Trophoblast cell (in vitro differentiated cells and primary cell): ENCODE results near the gene YBX2.

Experiments
- DNase-seq, 2 donors: peaks; one replicate each; pipeline ENCODE4 v3.0.0-alpha.2; 2016
- H2AFZ ChIP-seq: 2 replicates; pipeline ENCODE4 v1.6.1; 2013; ENCODE audit warnings: low read length, moderate library complexity, mild to moderate bottlenecking; ENCODE audit not compliant: insufficient read depth, poor library complexity
- H2AK5ac ChIP-seq: 2 replicates; pipeline ENCODE4 v1.6.1; 2013; ENCODE audit warnings: mild to moderate bottlenecking, low read length
- H2BK120ac ChIP-seq: 2 replicates; pipeline ENCODE4 v1.6.1; 2013; ENCODE audit warnings: low read length, mild to moderate bottlenecking, moderate library complexity; ENCODE audit not compliant: insufficient read depth, poor library complexity
- H2BK12ac ChIP-seq: 2 replicates; pipeline ENCODE4 v1.6.1; 2013; ENCODE audit warnings: mild to moderate bottlenecking, low read length, moderate library complexity
- H2BK5ac ChIP-seq: 2 replicates; pipeline ENCODE4 v1.6.1; 2013; ENCODE audit warnings: low read length, low read depth, moderate library complexity, mild to moderate bottlenecking; ENCODE audit not compliant: poor library complexity
- H3K14ac ChIP-seq: 2 replicates; pipeline ENCODE4 v1.6.1; 2013; ENCODE audit warnings: mild to moderate bottlenecking, low read length
- H3K18ac ChIP-seq: 2 replicates; pipeline ENCODE4 v1.6.1; 2013; ENCODE audit warnings: mild to moderate bottlenecking, low read length
- H3K23ac ChIP-seq: 2 replicates; pipeline ENCODE4 v1.6.1; 2013; ENCODE audit warnings: low read length
- H3K27ac ChIP-seq: 2 replicates; pipeline ENCODE4 v1.5.1; 2013; ENCODE audit warnings: low read depth, mild to moderate bottlenecking, inconsistent platforms, low read length, moderate library complexity
- H3K27me3 ChIP-seq: 2 replicates; pipeline ENCODE4 v1.6.1; 2013; ENCODE audit warnings: inconsistent platforms, mild to moderate bottlenecking, low read length, moderate library complexity; ENCODE audit not compliant: insufficient read depth
- H3K36me3 ChIP-seq, 2 experiments: 1 replicate in 1 of 2; 2 replicates in 1 of 2; pipeline ENCODE4 v1.6.1; 2013; ENCODE audit warnings: low read length in 2 of 2, mild to moderate bottlenecking in 2 of 2, moderate library complexity in 1 of 2; ENCODE audit not compliant: insufficient read depth in 2 of 2, control insufficient read depth in 1 of 2
- H3K4ac ChIP-seq: 2 replicates; pipeline ENCODE4 v1.6.1; 2013; ENCODE audit warnings: low read depth, mild to moderate bottlenecking, low read length, moderate library complexity
- H3K4me1 ChIP-seq, 2 experiments: 1 replicate in 1 of 2; 2 replicates in 1 of 2; pipeline ENCODE4 v1.6.1; 2013; ENCODE audit warnings: low read length in 2 of 2, mild to moderate bottlenecking in 2 of 2, moderate library complexity in 1 of 2; ENCODE audit not compliant: insufficient read depth in 2 of 2, control insufficient read depth in 1 of 2
- H3K4me2 ChIP-seq: 2 replicates; pipeline ENCODE4 v1.6.1; 2013; ENCODE audit warnings: inconsistent platforms, mild to moderate bottlenecking, low read length, moderate library complexity
- H3K4me3 ChIP-seq: 2 replicates; pipeline ENCODE4 v1.5.1; 2013; ENCODE audit warnings: mild to moderate bottlenecking, low read depth, low read length, inconsistent platforms
- H3K79me1 ChIP-seq: one replicate; pipeline ENCODE4 v1.6.1; 2013; ENCODE audit warnings: low read length
- H3K79me2 ChIP-seq: 2 replicates; pipeline ENCODE4 v1.6.1; 2013; ENCODE audit warnings: low read length, mild to moderate bottlenecking; ENCODE audit not compliant: control insufficient read depth, insufficient read depth, poor library complexity
- H3K9ac ChIP-seq: 2 replicates; pipeline ENCODE4 v1.6.1; 2013; ENCODE audit warnings: mild to moderate bottlenecking, low read length
- H3K9me3 ChIP-seq: 2 replicates; pipeline ENCODE4 v1.6.1; 2013; ENCODE audit warnings: low read depth, mild to moderate bottlenecking, control low read depth, inconsistent platforms, low read length; ENCODE audit not compliant: insufficient read depth
- H4K12ac ChIP-seq: 2 replicates; pipeline ENCODE4 v1.6.1; 2013; ENCODE audit warnings: low read depth, mild to moderate bottlenecking, low read length, moderate library complexity
- H4K8ac ChIP-seq: 2 replicates; pipeline ENCODE4 v1.6.1; 2013; ENCODE audit warnings: low read depth, mild to moderate bottlenecking, low read length, moderate library complexity
- H4K91ac ChIP-seq: one replicate; pipeline ENCODE4 v1.6.1; 2013; ENCODE audit warnings: low read depth, mild to moderate bottlenecking, low read length, moderate library complexity
- WGBS: extraction: QIAGEN DNeasy Blood & Tissue Kit; methylation state at CpG from one replicate; pipeline ENCODE4 v1.1.7; 2013; ENCODE audit warnings: missing lambda C conversion rate; ENCODE audit not compliant: insufficient read length, insufficient coverage; ENCODE audit errors: extremely low coverage; 5-methylcytosine and 5-hydroxymethylcytosine counted together

YBX2 gene

GRCh38 chr17:7309628-7310027, 15.2 kb upstream of the YBX2 start:
- Histone ChIP-seq H3K27me3 (no peaks in the 10 kb centered on the region), H4K91ac (no peak overlapping the region), H3K9me3 (no peaks in the 10 kb centered on the region), H3K79me1 (peaks cover 16% of the 10 kb centered on the region), H3K9ac (no peak overlapping the region), H3K4me1 (peaks cover 4 to 6% of the 10 kb centered on the region in 2 experiments), H2BK5ac (no peak overlapping the region), H3K4me2 (no peak overlapping the region), H2AK5ac (no peak overlapping the region), H3K4me3 (no peak overlapping the region), H4K12ac (no peak overlapping the region), H2BK120ac (no peak overlapping the region), H3K79me2 (peaks cover 22% of the 10 kb centered on the region), H3K23ac (no peak overlapping the region), H2BK12ac (no peak overlapping the region), H2AFZ (no peak overlapping the region), H3K14ac (no peak overlapping the region), H3K36me3 (peaks cover 35 to 44% of the 10 kb centered on the region in 2 experiments), H3K27ac (no peak overlapping the region), H3K18ac (no peak overlapping the region), H3K4ac (peak overlapping the region; percentile 82), H4K8ac (no peak overlapping the region)
- no peak for DNase-seq
- no CpG with 5 or more reads among the region's 12 CpGs for WGBS

- Histone ChIP-seq H3K23ac (no peak overlapping the region), H3K14ac (peak overlapping the region; percentile 97), H2AK5ac (peak overlapping the region; percentile 96), H3K27me3 (no peaks in the 10 kb centered on the region), H4K91ac (peak overlapping the region; percentile 94), H3K79me1 (peaks cover 16% of the 10 kb centered on the region), H3K79me2 (peaks cover 22% of the 10 kb centered on the region), H3K4me3 (peak overlapping the region; percentile 99), H3K4me2 (peak overlapping the region; percentile 97), H4K8ac (peak overlapping the region; percentile 96), H3K4me1 (peaks cover 4 to 5% of the 10 kb centered on the region in 2 experiments), H2AFZ (no peak overlapping the region), H3K9me3 (no peaks in the 10 kb centered on the region), H3K18ac (peak overlapping the region; percentile 98), H4K12ac (peak overlapping the region; percentile 69), H2BK12ac (no peak overlapping the region), H3K27ac (peak overlapping the region; percentile 90), H3K9ac (peak overlapping the region; percentile 99), H3K4ac (peak overlapping the region; percentile 80), H2BK5ac (peak overlapping the region; percentile 95), H2BK120ac (peak overlapping the region; percentile 82), H3K36me3 (peaks cover 33 to 41% of the 10 kb centered on the region in 2 experiments)
- no CpG with 5 or more reads among the region's 14 CpGs for WGBS
- peak; percentile 72 to 82 for DNase-seq
These were observed 14.4 kb upstream of the YBX2 start for GRCh38 chr17:7308625-7309433.

GRCh38 chr17:7307686-7308624, 13.5 kb upstream of the YBX2 start:
- peak overlapping the region; percentile 90 for H3K27ac ChIP-seq
- peak overlapping the region; percentile 89 for H2AFZ ChIP-seq
- peaks cover 4% of the 10 kb centered on the region in 2 experiments for H3K4me1 ChIP-seq
- H2BK5ac ChIP-seq: peak overlapping the region; percentile 95
- WGBS: no CpG with 5 or more reads among the region's 104 CpGs
- H3K79me1 ChIP-seq: peaks cover 16% of the 10 kb centered on the region
- peak overlapping the region; percentile 96 for H4K8ac ChIP-seq
- H3K36me3 ChIP-seq: peaks cover 26 to 32% of the 10 kb centered on the region in 2 experiments
- H3K9ac ChIP-seq: peak overlapping the region; percentile 99
- H3K14ac ChIP-seq: peak overlapping the region; percentile 97
- peak overlapping the region; percentile 80 for H3K4ac ChIP-seq
- H4K12ac ChIP-seq: peak overlapping the region; percentile 88
- peaks cover 22% of the 10 kb centered on the region for H3K79me2 ChIP-seq
- H3K4me3 ChIP-seq: peak overlapping the region; percentile 99
- peak overlapping the region; percentile 98 for H2AK5ac ChIP-seq
- H3K18ac ChIP-seq: peak overlapping the region; percentile 98
- peak in 1 of 2 donors; percentile 33 for DNase-seq
- H4K91ac ChIP-seq: peak overlapping the region; percentile 94
- no peak overlapping the region for H3K23ac ChIP-seq
- H2BK12ac ChIP-seq: no peak overlapping the region
- peak overlapping the region; percentile 82 for H2BK120ac ChIP-seq
- H3K27me3 ChIP-seq: no peaks in the 10 kb centered on the region
- peak overlapping the region; percentile 97 for H3K4me2 ChIP-seq
- H3K9me3 ChIP-seq: no peaks in the 10 kb centered on the region
